Measurements from ENCODE around the gene TRAPPC8. TPM values are rescaled to one million over a fixed set of nuclear protein-coding genes. Genes with fewer than 3 reads are reported as not detected.
"Not testable (repeated sequence)": the region's sequence is repeated elsewhere in the genome, so short reads cannot be mapped to it uniquely, and the experiment has no call there.

TRAPPC8 gene
- total RNA-seq, 1 experiment from 2014 or later: 30.4 TPM

- intact Hi-C loops (cut with micrococcal nuclease); CTCF ChIA-PET; RAD21 ChIA-PET (ENCODE audit: low non-redundant PET in 1 of 2, low total read pairs in 2 of 2, uncharacterized antibody in 2 of 2, unreplicated experiment in 2 of 2); ATAC-seq; H3K9ac ChIP-seq (ENCODE audit: low read length); H3K4me2 ChIP-seq (ENCODE audit: low read length); H3K4me3 ChIP-seq (replicated peaks in 1 of 2; ENCODE audit: low read depth in 1 of 2, low read length in 2 of 2); H3K9me2 ChIP-seq (ENCODE audit: insufficient read depth); H4K20me1 ChIP-seq (ENCODE audit: insufficient read depth); POLR2A ChIA-PET; H3K27me3 ChIP-seq (ENCODE audit: insufficient read depth, low read length); H3K79me2 ChIP-seq (ENCODE audit: insufficient read depth, low read length); H3K4me1 ChIP-seq (ENCODE audit: control insufficient read depth in 1 of 2, insufficient read depth in 2 of 2, low read length in 2 of 2); BruUV-seq (replicated peaks); H3K27ac ChIP-seq (ENCODE audit: low read depth, low read length); H3K36me3 ChIP-seq (ENCODE audit: control insufficient read depth in 1 of 2, insufficient read depth in 2 of 2, low read length in 2 of 2); H3K9me3 ChIP-seq (ENCODE audit: control insufficient read depth in 1 of 2, insufficient read depth in 1 of 2, low read depth in 1 of 2, low read length in 2 of 2); H2AFZ ChIP-seq (ENCODE audit: low read depth, low read length, poor library complexity, severe bottlenecking); DNase-seq (ENCODE audit: low read depth, low spot score): not testable (repeated sequence)
Measured at GRCh38 chr18:31810336-31811130, 132.4 kb downstream of the TRAPPC8 start.

- H3K27ac ChIP-seq (ENCODE audit: low read depth, low read length); H4K20me1 ChIP-seq (ENCODE audit: insufficient read depth); intact Hi-C loops (cut with micrococcal nuclease); CTCF ChIA-PET; BruUV-seq (replicated peaks); H2AFZ ChIP-seq (ENCODE audit: low read depth, low read length, poor library complexity, severe bottlenecking); H3K79me2 ChIP-seq (ENCODE audit: insufficient read depth, low read length); H3K9ac ChIP-seq (ENCODE audit: low read length); H3K9me2 ChIP-seq (ENCODE audit: insufficient read depth); DNase-seq (ENCODE audit: low read depth, low spot score); H3K4me1 ChIP-seq (ENCODE audit: control insufficient read depth in 1 of 2, insufficient read depth in 2 of 2, low read length in 2 of 2); ATAC-seq; RAD21 ChIA-PET (ENCODE audit: low non-redundant PET in 1 of 2, low total read pairs in 2 of 2, uncharacterized antibody in 2 of 2, unreplicated experiment in 2 of 2); H3K36me3 ChIP-seq (ENCODE audit: control insufficient read depth in 1 of 2, insufficient read depth in 2 of 2, low read length in 2 of 2); H3K9me3 ChIP-seq (ENCODE audit: control insufficient read depth in 1 of 2, insufficient read depth in 1 of 2, low read depth in 1 of 2, low read length in 2 of 2); POLR2A ChIA-PET; H3K4me2 ChIP-seq (ENCODE audit: low read length); H3K27me3 ChIP-seq (ENCODE audit: insufficient read depth, low read length); H3K4me3 ChIP-seq (replicated peaks in 1 of 2; ENCODE audit: low read depth in 1 of 2, low read length in 2 of 2): not testable (repeated sequence)
Measured at GRCh38 chr18:31809049-31809448, 133.9 kb downstream of the TRAPPC8 start.

GRCh38 chr18:31801078-31801477 lies 141.8 kb downstream of the TRAPPC8 start:
- Histone ChIP-seq H3K36me3 (ENCODE audit: control insufficient read depth in 1 of 2, insufficient read depth in 2 of 2, low read length in 2 of 2) (no peaks in the 10 kb centered on the region), H3K9me2 (ENCODE audit: insufficient read depth) (no peaks in the 10 kb centered on the region), H2AFZ (ENCODE audit: low read depth, low read length, poor library complexity, severe bottlenecking) (no peak overlapping the region), H4K20me1 (ENCODE audit: insufficient read depth) (no peaks in the 10 kb centered on the region), H3K4me3 (replicated peaks in 1 of 2; ENCODE audit: low read depth in 1 of 2, low read length in 2 of 2) (no peak overlapping the region), H3K4me2 (ENCODE audit: low read length) (no peak overlapping the region), H3K9ac (ENCODE audit: low read length) (no peak overlapping the region), H3K4me1 (ENCODE audit: control insufficient read depth in 1 of 2, insufficient read depth in 2 of 2, low read length in 2 of 2) (no peaks in the 10 kb centered on the region), H3K27me3 (ENCODE audit: insufficient read depth, low read length) (no peaks in the 10 kb centered on the region), H3K9me3 (ENCODE audit: control insufficient read depth in 1 of 2, insufficient read depth in 1 of 2, low read depth in 1 of 2, low read length in 2 of 2) (no peaks in the 10 kb centered on the region), H3K27ac (ENCODE audit: low read depth, low read length) (no peak overlapping the region), H3K79me2 (ENCODE audit: insufficient read depth, low read length) (no peaks in the 10 kb centered on the region)
- no TSS peak for BruUV-seq (replicated peaks)
- CTCF ChIA-PET: no interaction called here
- no peak for ATAC-seq
- POLR2A ChIA-PET: no interaction called here
- RAD21 ChIA-PET (ENCODE audit: low non-redundant PET in 1 of 2, low total read pairs in 2 of 2, uncharacterized antibody in 2 of 2, unreplicated experiment in 2 of 2): no interaction called here
- no peak for DNase-seq (ENCODE audit: low read depth, low spot score)
- intact Hi-C loops (cut with micrococcal nuclease): no loop called here
- TF ChIP-seq, protein P1, sequence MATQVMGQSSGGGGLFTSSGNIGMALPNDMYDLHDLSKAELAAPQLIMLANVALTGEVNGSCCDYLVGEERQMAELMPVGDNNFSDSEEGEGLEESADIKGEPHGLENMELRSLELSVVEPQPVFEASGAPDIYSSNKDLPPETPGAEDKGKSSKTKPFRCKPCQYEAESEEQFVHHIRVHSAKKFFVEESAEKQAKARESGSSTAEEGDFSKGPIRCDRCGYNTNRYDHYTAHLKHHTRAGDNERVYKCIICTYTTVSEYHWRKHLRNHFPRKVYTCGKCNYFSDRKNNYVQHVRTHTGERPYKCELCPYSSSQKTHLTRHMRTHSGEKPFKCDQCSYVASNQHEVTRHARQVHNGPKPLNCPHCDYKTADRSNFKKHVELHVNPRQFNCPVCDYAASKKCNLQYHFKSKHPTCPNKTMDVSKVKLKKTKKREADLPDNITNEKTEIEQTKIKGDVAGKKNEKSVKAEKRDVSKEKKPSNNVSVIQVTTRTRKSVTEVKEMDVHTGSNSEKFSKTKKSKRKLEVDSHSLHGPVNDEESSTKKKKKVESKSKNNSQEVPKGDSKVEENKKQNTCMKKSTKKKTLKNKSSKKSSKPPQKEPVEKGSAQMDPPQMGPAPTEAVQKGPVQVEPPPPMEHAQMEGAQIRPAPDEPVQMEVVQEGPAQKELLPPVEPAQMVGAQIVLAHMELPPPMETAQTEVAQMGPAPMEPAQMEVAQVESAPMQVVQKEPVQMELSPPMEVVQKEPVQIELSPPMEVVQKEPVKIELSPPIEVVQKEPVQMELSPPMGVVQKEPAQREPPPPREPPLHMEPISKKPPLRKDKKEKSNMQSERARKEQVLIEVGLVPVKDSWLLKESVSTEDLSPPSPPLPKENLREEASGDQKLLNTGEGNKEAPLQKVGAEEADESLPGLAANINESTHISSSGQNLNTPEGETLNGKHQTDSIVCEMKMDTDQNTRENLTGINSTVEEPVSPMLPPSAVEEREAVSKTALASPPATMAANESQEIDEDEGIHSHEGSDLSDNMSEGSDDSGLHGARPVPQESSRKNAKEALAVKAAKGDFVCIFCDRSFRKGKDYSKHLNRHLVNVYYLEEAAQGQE (IDR thresholded peaks at IDR 0.05; ENCODE audit: low read depth): no peak
- TF ChIP-seq, protein P2, sequence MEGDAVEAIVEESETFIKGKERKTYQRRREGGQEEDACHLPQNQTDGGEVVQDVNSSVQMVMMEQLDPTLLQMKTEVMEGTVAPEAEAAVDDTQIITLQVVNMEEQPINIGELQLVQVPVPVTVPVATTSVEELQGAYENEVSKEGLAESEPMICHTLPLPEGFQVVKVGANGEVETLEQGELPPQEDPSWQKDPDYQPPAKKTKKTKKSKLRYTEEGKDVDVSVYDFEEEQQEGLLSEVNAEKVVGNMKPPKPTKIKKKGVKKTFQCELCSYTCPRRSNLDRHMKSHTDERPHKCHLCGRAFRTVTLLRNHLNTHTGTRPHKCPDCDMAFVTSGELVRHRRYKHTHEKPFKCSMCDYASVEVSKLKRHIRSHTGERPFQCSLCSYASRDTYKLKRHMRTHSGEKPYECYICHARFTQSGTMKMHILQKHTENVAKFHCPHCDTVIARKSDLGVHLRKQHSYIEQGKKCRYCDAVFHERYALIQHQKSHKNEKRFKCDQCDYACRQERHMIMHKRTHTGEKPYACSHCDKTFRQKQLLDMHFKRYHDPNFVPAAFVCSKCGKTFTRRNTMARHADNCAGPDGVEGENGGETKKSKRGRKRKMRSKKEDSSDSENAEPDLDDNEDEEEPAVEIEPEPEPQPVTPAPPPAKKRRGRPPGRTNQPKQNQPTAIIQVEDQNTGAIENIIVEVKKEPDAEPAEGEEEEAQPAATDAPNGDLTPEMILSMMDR (IDR thresholded peaks at IDR 0.05 in 2 of 3, conservative IDR thresholded peaks at IDR 0.05 in 1 of 3; ENCODE audit: borderline replicate concordance in 1 of 3, insufficient read depth in 1 of 3, low read depth in 2 of 3, low read length in 2 of 3): no peak
- TF ChIP-seq EGR1 (IDR thresholded peaks at IDR 0.05; ENCODE audit: low read depth) (no peak), RAD21 (IDR thresholded peaks at IDR 0.05; ENCODE audit: low read depth) (no peak), POLR2AphosphoS5 (IDR thresholded peaks at IDR 0.05; ENCODE audit: low read depth, low read length) (no peak), JUND (IDR thresholded peaks at IDR 0.05) (no peak)
